Stimulated activated CD4-positive, alpha-beta T cell treated with anti-CD3 and anti-CD28 coated beads, TNF-alpha, amount 100 ng/mL, for 4 hours (primary cell): Measurements from ENCODE around the gene MAGT1.
"Not testable (repeated sequence)": the region's sequence is repeated elsewhere in the genome, so short reads cannot be mapped to it uniquely, and the experiment has no call there.

ENCODE experiments used
- DNase-seq, 3 experiments: peaks; one replicate each; pipeline ENCODE4 v3.0.0-alpha.2; 2020; ENCODE audit warnings: low read depth in 3 of 3

MAGT1 gene

DNA sequence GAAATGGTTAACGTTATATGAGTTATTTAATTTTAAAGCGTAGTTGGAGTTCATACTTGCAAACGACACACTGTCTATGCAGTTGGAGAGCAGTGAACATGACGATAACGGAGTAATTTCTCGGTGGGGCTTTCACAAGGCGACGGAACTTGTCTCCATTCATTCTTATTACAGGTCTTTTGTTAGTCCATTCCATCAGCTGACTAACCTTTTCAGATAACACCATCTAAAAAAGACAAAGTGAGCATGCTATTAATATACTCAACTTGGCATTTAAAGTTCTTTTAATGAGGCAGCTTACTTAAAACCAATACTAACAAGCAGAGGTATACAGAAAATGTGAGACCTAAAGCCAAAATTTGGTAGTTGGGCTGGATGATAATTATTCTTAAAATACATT, 19.9 kb downstream of the MAGT1 start:
- DNase-seq, result no peak

GRCh38 chrX:77831544-77831943, 63.7 kb downstream of the MAGT1 start:
- not testable (repeated sequence) for DNase-seq

GRCh38 chrX:77821989-77822388, 73.2 kb downstream of the MAGT1 start:
- DNase-seq, result not testable (repeated sequence)

- no peak for DNase-seq
These were observed 75.0 kb downstream of the MAGT1 start for GRCh38 chrX:77820091-77820727.

GRCh38 chrX:77814210-77814609, 81.0 kb downstream of the MAGT1 start:
- DNase-seq, result no peak

- DNase-seq, result no peak
These were observed 93.0 kb downstream of the MAGT1 start for GRCh38 chrX:77802201-77802600.

DNA sequence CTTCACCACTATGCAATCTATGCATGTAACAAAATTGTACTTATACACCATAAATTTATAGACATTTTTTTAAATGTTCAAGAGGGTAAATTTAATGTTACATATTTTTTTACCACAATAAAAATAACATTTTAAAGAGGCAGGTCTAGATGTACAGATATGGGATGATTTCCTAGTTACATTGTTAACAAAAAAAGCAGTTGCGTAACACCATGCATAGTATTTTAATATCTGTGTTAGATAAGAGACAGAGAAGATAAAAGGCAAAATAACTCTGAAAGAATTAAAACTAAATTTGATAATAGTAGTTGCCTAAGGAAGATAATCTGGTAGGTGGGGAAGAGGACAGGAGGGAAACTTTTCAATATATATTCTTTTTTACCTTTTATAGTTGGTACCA, 100.1 kb downstream of the MAGT1 start:
- DNase-seq, result no peak

GRCh38 chrX:77793946-77794345, 101.3 kb downstream of the MAGT1 start:
- no peak for DNase-seq

DNA sequence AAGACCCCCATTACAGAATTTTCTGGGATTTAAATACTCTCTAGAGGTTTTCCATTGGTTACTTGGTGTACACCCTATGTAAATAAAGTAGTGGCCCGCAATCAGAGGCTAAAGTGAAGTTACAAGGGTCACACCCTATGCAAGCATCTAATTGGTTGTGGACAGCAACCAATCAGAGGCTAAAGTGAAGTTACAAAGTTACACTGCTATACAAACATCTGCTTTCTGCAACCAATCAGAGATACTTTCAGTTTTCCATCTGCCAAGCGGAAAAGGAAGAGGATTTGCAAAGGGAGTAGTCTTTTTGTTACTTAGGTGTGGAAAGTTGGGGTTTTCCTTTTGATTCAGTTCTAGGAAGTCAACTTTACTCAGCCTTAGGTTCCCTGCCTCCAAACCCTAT, 107.2 kb downstream of the MAGT1 start:
- no peak for DNase-seq

DNA sequence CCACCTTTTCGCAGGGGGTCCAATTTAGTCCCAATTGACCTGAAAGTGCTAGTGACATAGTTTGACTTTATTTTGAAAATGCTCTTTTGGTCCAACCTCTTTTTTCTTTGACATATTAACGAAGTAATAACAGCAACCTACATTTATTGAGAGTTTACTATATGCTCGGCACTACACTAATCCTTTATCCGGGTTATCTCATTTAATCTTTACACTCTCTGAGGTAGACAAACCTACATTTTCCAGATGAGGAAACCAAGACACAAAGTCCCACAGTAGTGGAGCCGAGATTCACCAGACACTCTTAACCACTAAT, 108.9 kb downstream of the MAGT1 start:
- DNase-seq, result no peak

- peak; percentile 35 to 43 (median 42) for DNase-seq
These were observed 109.5 kb downstream of the MAGT1 start, which contains the start of gene ATRX for GRCh38 chrX:77785486-77786364. ATRX (minus strand) TSS chrX:77786216; CDS start chrX:77786001, 215 bp downstream.

DNA sequence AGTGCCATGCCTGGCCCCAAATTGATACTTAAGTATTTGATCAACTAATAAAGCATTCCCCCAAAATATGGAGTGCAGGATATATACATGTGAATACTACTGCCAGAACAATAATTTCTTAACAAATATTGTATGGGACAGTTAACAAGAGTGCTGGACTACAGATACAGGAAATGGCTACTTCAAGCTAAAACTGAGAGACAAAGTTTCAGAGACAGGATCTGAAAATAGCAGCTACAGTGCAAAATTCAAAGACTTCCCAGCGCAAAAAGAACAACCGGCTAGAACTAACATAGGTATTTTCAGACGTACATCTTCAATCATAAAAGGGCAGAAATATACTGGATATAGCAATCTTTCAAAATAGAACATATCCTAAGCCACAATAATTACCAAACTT, 115.5 kb downstream of the MAGT1 start:
- no peak for DNase-seq

GRCh38 chrX:77776659-77777058, 118.6 kb downstream of the MAGT1 start:
- no peak for DNase-seq
